ENCODE measurements around the gene RGS9BP. TPM values are rescaled to one million over a fixed set of nuclear protein-coding genes. Genes with fewer than 3 reads are reported as not detected.

RGS9BP gene
- total and polyA plus RNA-seq, 7 donors: 0.04 to 0.82 (median 0.32) TPM; not detected in 3

- Histone ChIP-seq H3K27me3 (no peaks in the 10 kb centered on the region), H3K4me1 (no peaks in the 10 kb centered on the region), H3K4me3 (no peak overlapping the region), H3K27ac (no peak overlapping the region), H3K36me3 (peaks cover 0 to 1% (median 0%) of the 10 kb centered on the region in 4 donors), H3K9me3 (no peaks in the 10 kb centered on the region)
- TF ChIP-seq POLR2AphosphoS5 (IDR thresholded peaks at IDR 0.05): no peak
- WGBS, 2 donors: 94 to 96% methylated on average over 22 of the region's 22 CpGs
- no peak for DNase-seq
- intact Hi-C loops (cut with DNase I): no loop called here
Observed at GRCh38 chr19:32720216-32720935, 44.7 kb downstream of the RGS9BP start.

GRCh38 chr19:32720936-32721250 is 45.2 kb downstream of the RGS9BP start:
- TF ChIP-seq EP300 (IDR thresholded peaks at IDR 0.05) (no peak), POLR2A (IDR thresholded peaks at IDR 0.05) (no peak), POLR2AphosphoS5 (IDR thresholded peaks at IDR 0.05) (no peak), CTCF (IDR thresholded peaks at IDR 0.05) (no peak)
- no peak overlapping the region for H3K4me3 ChIP-seq
- no peaks in the 10 kb centered on the region for H3K27me3 ChIP-seq
- 97 to 98% methylated on average over 22 of the region's 22 CpGs for WGBS, 2 donors
- no peaks in the 10 kb centered on the region for H3K36me3 ChIP-seq
- no peak overlapping the region for H3K27ac ChIP-seq
- no peak for DNase-seq
- no peaks in the 10 kb centered on the region for H3K9me3 ChIP-seq
- intact Hi-C loops (cut with DNase I): no loop called here
- no peaks in the 10 kb centered on the region for H3K4me1 ChIP-seq

Small RNA genes within 50 kb of the gene (small RNA-seq; reads per million reads assigned to genes)
- gene RN7SL789P: 0 reads per million in 3 donors

Other genes starting within 250 kb of the RGS9BP start
- 100 to 1,000 TPM; 143 to 216 (median 159) TPM for gene PDCD5, start 94.7 kb upstream of the RGS9BP start, total RNA-seq
- 10 to 100 TPM; 70.3 to 90.9 (median 73.1) TPM for gene PDCD5, start 94.7 kb upstream of the RGS9BP start, polyA plus RNA-seq
- 10 to 100 TPM; 34.1 to 48.5 (median 40.4) TPM for gene ANKRD27, start 668 bp upstream of the RGS9BP start, total RNA-seq
- gene ANKRD27, start 668 bp upstream of the RGS9BP start, polyA plus RNA-seq: 10 to 100 TPM; 13.8 to 16.9 (median 15.7) TPM
- 1 to 10 TPM; 6.1 to 6.9 (median 6.7) TPM for gene NUDT19, start 16.0 kb downstream of the RGS9BP start, total RNA-seq
- gene NUDT19, start 16.0 kb downstream of the RGS9BP start, polyA plus RNA-seq: 10 to 100 TPM in 1 of 3 donors, 1 to 10 TPM in 2; 6.6 to 10.7 (median 8.8) TPM
- 1 to 10 TPM in 1 of 4 donors, under 1 TPM in 1, not detected in 2; 0.28 to 1.5 TPM for gene TDRD12, start 43.9 kb downstream of the RGS9BP start, total RNA-seq
- gene TDRD12, start 43.9 kb downstream of the RGS9BP start, polyA plus RNA-seq: under 1 TPM in 1 of 3 donors, not detected in 2; 0.06 TPM
- under 1 TPM in 2 of 4 donors, not detected in 2; 0.36 to 0.49 TPM for gene SLC7A9, start 193.9 kb downstream of the RGS9BP start, total RNA-seq
- gene SLC7A9, start 193.9 kb downstream of the RGS9BP start, polyA plus RNA-seq: under 1 TPM in 1 of 3 donors, not detected in 2; 0.20 TPM